ENCODE results near the gene RAB3IL1.
A peak's percentile ranks its signal among the peaks of the same experiment; 100 is the strongest.

RAB3IL1 gene

DNA sequence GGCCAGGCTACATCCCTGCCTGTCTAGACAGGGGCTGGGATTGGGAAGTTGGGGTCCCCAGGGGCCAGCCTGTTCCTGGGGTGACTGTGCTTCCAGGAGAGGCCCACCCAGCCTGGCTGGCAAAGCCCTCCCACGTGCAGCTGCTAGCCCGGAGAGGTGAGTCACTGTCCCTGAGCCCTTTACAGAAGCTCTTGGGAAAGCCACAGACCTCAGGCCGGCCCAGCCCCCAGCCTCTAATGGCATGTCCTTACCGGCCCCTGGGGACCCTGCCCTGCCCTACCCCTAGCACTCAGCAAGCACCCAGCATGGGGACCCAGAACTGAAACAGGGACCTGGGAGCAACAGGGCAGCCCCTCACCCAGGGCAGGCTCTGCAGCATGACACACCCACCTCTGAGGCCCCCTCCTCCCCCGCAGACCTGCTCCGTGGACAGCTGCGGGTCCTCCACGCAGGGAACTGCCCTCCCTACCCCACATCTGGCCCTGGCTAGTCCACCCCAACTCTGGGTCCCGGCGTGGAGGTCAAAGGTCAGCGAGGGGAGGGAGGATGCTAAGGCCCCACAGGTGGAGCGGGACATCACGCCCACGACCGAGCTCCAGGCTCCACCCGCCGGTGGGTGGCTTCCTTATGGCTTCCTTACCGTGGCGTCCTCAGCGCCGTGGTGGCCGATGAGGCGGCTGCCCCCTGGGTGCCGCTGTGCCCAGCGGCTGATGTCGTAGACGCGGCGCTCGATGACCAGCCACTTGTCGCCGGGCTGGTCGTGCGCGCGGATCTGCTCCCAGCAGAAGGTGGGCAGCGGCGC lies 26.6 kb downstream of the RAB3IL1 start:
- H3K4me3 ChIP-seq (ENCODE audit: low read depth, low read length): peak overlapping the region; percentile 40
- ChIA-PET CTCF (interaction anchor here (0.6 to 16.2 kb wide), 7 partner anchors 8 to 280 kb away, joined by 3 to 329 read pairs (median 4); partner anchors contain the start of gene BEST1), POLR2A (interaction anchor here (0.6 to 1.1 kb wide), 2 partner anchors 77 to 78 kb away, joined by 3 to 5 read pairs; no protein-coding TSS in a partner anchor)
- peaks cover 3% of the 10 kb centered on the region for H3K4me1 ChIP-seq (ENCODE audit: control insufficient read depth, insufficient read depth, low read length)
- no peaks in the 10 kb centered on the region for H3K9me3 ChIP-seq (ENCODE audit: control insufficient read depth, insufficient read depth, low read depth, low read length)
- H3K27ac ChIP-seq (ENCODE audit: extremely low read depth, low read depth, low read length): peak overlapping the region; percentile 57; the same call in 1 of the 2 replicates
- H3K36me3 ChIP-seq (ENCODE audit: control insufficient read depth in 2 of 2, insufficient read depth in 1 of 2, low read length in 2 of 2): no peaks in the 10 kb centered on the region
- TF ChIP-seq ZFP37 (tag by site-specific recombination; IDR thresholded peaks at IDR 0.05): no peak
- TF ChIP-seq ZNF837 (tag by site-specific recombination; IDR thresholded peaks at IDR 0.05): no peak
- TF ChIP-seq, protein P1, sequence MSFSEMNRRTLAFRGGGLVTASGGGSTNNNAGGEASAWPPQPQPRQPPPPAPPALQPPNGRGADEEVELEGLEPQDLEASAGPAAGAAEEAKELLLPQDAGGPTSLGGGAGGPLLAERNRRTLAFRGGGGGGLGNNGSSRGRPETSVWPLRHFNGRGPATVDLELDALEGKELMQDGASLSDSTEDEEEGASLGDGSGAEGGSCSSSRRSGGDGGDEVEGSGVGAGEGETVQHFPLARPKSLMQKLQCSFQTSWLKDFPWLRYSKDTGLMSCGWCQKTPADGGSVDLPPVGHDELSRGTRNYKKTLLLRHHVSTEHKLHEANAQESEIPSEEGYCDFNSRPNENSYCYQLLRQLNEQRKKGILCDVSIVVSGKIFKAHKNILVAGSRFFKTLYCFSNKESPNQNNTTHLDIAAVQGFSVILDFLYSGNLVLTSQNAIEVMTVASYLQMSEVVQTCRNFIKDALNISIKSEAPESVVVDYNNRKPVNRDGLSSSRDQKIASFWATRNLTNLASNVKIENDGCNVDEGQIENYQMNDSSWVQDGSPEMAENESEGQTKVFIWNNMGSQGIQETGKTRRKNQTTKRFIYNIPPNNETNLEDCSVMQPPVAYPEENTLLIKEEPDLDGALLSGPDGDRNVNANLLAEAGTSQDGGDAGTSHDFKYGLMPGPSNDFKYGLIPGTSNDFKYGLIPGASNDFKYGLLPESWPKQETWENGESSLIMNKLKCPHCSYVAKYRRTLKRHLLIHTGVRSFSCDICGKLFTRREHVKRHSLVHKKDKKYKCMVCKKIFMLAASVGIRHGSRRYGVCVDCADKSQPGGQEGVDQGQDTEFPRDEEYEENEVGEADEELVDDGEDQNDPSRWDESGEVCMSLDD (tag by site-specific recombination; IDR thresholded peaks at IDR 0.05): no peak
- TF ChIP-seq ZNF132 (tag by site-specific recombination; IDR thresholded peaks at IDR 0.05; ENCODE audit: borderline replicate concordance): no peak
- TF ChIP-seq ZNF169 (tag by site-specific recombination; IDR thresholded peaks at IDR 0.05): no peak
- no peak for TF ChIP-seq REPIN1 (tag by site-specific recombination; IDR thresholded peaks at IDR 0.05; ENCODE audit: low read depth)
- TF ChIP-seq ZNF341 (tag by site-specific recombination; IDR thresholded peaks at IDR 0.05; ENCODE audit: low read depth): no peak
- no peak for TF ChIP-seq ZNF776 (tag by site-specific recombination; IDR thresholded peaks at IDR 0.05; ENCODE audit: borderline replicate concordance)
- TF ChIP-seq ZSCAN23 (tag by site-specific recombination; IDR thresholded peaks at IDR 0.05): no peak
- no peak for TF ChIP-seq ZNF114 (tag by site-specific recombination; IDR thresholded peaks at IDR 0.05)
- no peak for TF ChIP-seq ZNF292 (tag by site-specific recombination; IDR thresholded peaks at IDR 0.05; ENCODE audit: borderline replicate concordance, low read depth)
- no peak for TF ChIP-seq ZNF510 (tag by site-specific recombination; IDR thresholded peaks at IDR 0.05; ENCODE audit: insufficient replicate concordance)
- TF ChIP-seq, protein P2, sequence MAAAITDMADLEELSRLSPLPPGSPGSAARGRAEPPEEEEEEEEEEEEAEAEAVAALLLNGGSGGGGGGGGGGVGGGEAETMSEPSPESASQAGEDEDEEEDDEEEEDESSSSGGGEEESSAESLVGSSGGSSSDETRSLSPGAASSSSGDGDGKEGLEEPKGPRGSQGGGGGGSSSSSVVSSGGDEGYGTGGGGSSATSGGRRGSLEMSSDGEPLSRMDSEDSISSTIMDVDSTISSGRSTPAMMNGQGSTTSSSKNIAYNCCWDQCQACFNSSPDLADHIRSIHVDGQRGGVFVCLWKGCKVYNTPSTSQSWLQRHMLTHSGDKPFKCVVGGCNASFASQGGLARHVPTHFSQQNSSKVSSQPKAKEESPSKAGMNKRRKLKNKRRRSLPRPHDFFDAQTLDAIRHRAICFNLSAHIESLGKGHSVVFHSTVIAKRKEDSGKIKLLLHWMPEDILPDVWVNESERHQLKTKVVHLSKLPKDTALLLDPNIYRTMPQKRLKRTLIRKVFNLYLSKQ (tag by site-specific recombination; IDR thresholded peaks at IDR 0.05; ENCODE audit: borderline replicate concordance): no peak
- peak; percentile 85 for TF ChIP-seq GLIS2 (tag by site-specific recombination; IDR thresholded peaks at IDR 0.05)
- no peak for TF ChIP-seq GFI1B (tag by site-specific recombination; IDR thresholded peaks at IDR 0.05)
- TF ChIP-seq YY2 (tag by site-specific recombination; IDR thresholded peaks at IDR 0.05): no peak
- no peak for TF ChIP-seq ZSCAN16 (tag by site-specific recombination; IDR thresholded peaks at IDR 0.05)
- no peak for TF ChIP-seq ZNF214 (tag by site-specific recombination; IDR thresholded peaks at IDR 0.05; ENCODE audit: borderline replicate concordance)
- no peak for TF ChIP-seq ZNF37A (tag by site-specific recombination; IDR thresholded peaks at IDR 0.05)
- TF ChIP-seq ZNF560 (tag by site-specific recombination; IDR thresholded peaks at IDR 0.05; ENCODE audit: borderline replicate concordance): no peak
- TF ChIP-seq ZNF266 (tag by site-specific recombination; IDR thresholded peaks at IDR 0.05; ENCODE audit: low read depth): no peak
- TF ChIP-seq RBAK (tag by site-specific recombination; IDR thresholded peaks at IDR 0.05): no peak
- TF ChIP-seq, protein P3, sequence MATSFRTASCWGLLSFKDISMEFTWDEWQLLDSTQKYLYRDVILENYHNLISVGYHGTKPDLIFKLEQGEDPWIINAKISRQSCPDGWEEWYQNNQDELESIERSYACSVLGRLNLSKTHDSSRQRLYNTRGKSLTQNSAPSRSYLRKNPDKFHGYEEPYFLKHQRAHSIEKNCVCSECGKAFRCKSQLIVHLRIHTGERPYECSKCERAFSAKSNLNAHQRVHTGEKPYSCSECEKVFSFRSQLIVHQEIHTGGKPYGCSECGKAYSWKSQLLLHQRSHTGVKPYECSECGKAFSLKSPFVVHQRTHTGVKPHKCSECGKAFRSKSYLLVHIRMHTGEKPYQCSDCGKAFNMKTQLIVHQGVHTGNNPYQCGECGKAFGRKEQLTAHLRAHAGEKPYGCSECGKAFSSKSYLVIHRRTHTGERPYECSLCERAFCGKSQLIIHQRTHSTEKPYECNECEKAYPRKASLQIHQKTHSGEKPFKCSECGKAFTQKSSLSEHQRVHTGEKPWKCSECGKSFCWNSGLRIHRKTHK (tag by site-specific recombination; IDR thresholded peaks at IDR 0.05): no peak
- TF ChIP-seq, protein P4, sequence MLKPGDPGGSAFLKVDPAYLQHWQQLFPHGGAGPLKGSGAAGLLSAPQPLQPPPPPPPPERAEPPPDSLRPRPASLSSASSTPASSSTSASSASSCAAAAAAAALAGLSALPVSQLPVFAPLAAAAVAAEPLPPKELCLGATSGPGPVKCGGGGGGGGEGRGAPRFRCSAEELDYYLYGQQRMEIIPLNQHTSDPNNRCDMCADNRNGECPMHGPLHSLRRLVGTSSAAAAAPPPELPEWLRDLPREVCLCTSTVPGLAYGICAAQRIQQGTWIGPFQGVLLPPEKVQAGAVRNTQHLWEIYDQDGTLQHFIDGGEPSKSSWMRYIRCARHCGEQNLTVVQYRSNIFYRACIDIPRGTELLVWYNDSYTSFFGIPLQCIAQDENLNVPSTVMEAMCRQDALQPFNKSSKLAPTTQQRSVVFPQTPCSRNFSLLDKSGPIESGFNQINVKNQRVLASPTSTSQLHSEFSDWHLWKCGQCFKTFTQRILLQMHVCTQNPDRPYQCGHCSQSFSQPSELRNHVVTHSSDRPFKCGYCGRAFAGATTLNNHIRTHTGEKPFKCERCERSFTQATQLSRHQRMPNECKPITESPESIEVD (tag by site-specific recombination; IDR thresholded peaks at IDR 0.05): no peak
- no peak for TF ChIP-seq ZNF433 (tag by site-specific recombination; IDR thresholded peaks at IDR 0.05; ENCODE audit: low read depth)
- TF ChIP-seq KLF16 (tag by site-specific recombination; IDR thresholded peaks at IDR 0.05): 0 out of 2 replicates have a peak, but pooled peaks have one; percentile 42
- TF ChIP-seq SETDB1 (IDR thresholded peaks at IDR 0.05; ENCODE audit: insufficient read length, low read length): no peak
- TF ChIP-seq, protein P5, sequence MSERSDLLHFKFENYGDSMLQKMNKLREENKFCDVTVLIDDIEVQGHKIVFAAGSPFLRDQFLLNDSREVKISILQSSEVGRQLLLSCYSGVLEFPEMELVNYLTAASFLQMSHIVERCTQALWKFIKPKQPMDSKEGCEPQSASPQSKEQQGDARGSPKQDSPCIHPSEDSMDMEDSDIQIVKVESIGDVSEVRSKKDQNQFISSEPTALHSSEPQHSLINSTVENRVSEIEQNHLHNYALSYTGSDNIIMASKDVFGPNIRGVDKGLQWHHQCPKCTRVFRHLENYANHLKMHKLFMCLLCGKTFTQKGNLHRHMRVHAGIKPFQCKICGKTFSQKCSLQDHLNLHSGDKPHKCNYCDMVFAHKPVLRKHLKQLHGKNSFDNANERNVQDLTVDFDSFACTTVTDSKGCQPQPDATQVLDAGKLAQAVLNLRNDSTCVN (tag by site-specific recombination; optimal IDR thresholded peaks at IDR 0.05): peak; percentile 79
